GM21825 (cell line): ENCODE measurements around the gene TULP3.

ENCODE experiments used
- ATAC-seq: cut with Tn5 transposase; IDR thresholded peaks from one replicate; pipeline ENCODE4 v1.9.1; 2021; ENCODE audit warnings: mild to moderate bottlenecking, moderate library complexity; ENCODE audit not compliant: unreplicated experiment

Gene TULP3

GRCh38 chr12:2877047-2877952 lies 13.4 kb upstream of the TULP3 start, which contains the start of the genes FOXM1 and RHNO1:
FOXM1 (minus strand) TSS chr12:2877174; CDS start chr12:2874478, 2,696 bp downstream.
RHNO1 (plus strand) TSS chr12:2877223; CDS start chr12:2885367, 8,144 bp downstream.
- ATAC-seq = peak; percentile 72

- ATAC-seq = no peak
Observed at GRCh38 chr12:2877953-2878732, 12.5 kb upstream of the TULP3 start.

- ATAC-seq = no peak
Observed at GRCh38 chr12:2879853-2880252, 10.8 kb upstream of the TULP3 start.

DNA sequence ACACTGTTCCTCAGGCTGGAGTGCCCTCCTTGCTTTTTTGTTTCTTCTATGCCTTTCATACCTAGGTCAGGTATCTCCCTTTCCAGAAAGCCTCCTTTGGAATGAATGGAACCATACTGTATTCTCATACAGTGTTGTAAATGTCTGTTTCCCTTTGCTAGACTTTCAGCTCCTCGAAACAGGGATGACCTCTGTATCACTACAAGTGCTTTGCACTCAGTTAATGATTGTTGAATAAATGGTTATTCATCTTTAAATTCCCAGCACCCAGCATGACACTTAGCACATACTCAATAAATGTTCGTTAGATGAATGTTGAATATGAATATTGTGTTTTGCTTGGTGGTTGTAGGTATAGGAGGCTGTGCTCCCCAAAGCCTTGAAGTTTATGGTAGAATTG lies 5.9 kb upstream of the TULP3 start:
- ATAC-seq = no peak

- ATAC-seq = no peak
Observed at GRCh38 chr12:2886768-2887450, 3.8 kb upstream of the TULP3 start.

GRCh38 chr12:2890001-2890387 lies 697 bp upstream of the TULP3 start:
- ATAC-seq = no peak

DNA sequence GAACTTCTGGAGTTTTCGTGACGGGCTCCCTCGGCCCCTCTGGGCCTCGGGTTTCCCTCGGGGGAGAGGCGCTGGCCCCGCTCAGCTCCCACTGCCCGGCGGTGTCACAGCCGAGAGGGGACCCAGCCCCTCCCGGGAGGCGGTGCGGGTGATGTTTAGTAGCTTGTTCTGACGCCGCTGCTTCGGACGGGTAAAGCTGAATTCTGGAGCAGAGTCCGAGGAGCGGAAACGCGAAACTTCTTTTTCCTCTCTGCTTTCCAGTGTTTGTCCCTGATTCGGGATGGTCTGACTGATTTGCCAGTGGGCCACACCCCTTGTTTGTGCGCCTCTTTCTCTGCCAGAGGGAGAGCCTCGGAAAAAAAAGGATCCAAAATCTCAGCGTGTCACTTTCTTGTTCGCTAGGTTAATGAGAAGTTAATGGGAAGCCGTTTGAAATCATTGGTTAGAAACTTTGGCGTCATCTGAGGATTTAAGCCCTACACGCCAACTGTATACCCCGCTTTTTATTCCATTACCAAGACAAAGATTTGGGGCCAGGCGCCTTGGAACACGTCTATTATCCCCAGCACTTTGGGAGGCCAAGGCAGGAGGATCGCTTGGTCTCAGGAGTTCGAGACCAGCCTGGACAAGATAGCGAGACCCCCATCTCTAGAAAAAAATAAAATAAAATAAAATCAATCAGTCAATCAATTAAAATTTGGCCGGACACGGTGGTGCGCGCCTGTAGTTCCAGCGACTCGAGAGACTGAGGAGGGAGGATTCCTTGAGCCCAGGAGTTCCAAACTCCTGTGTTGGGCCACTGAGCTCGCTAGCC lies 756 bp downstream of the TULP3 start:
- peak; percentile 29 for ATAC-seq

DNA sequence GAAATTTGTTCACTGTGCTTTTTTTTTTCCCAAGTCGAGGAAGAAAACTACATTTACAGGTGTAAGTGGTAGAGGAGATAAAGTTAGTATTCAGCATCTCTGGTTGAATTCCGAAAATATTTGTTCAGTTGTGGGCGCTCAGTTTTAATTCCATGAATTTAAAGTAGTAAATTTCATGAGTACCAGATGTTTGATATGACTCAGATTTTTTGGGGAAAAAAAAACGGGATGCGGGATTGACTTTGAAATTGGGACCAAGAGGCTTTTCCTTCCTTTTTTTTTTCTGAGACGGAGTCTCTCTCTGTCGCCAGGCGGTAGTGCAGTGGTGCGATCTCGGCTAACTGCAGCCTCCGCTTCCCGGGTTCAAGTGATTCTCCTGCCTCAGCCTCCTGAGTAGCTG lies 1.6 kb downstream of the TULP3 start:
- no peak for ATAC-seq

DNA sequence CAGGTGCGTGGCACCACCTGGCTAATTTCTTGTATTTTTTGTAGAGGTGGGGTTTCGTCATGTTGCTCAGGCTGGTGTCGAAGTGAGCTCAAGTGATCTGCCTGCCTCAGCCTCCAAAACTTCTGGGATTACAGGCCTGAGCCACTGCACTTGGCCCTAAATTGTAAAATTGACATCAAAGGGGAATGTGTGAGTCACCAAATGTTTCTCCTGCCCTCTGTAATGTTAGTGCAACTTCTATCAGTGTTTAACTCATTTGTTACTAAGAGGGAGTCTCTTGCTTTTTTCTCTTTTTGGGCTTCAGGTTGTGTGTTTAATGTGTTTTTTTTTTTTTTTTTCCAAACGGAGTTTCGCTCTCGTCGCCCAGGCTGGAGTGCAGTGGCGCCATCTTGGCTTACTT lies 2.3 kb downstream of the TULP3 start:
- no peak for ATAC-seq

DNA sequence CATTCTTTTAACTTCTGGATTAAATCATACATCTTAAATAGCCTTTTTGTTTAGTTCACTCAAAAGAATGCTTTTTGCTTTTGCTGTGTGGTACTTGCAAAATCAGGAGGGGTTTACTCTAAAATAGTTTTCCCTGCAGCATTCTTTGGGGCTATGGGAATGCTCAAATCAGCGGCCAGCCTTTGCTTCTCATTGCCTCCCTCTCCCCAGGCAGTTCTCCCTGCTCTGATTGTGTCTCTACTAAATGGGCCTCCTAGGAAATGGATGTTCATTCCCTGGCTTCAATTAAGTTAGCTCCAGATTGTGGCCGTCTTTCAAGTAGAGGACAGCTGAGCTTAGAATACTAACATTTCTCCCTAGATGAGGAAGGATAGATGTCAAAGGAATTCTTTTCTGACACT lies 4.4 kb downstream of the TULP3 start:
- ATAC-seq = no peak

- no peak for ATAC-seq
Observed at GRCh38 chr12:2895511-2895910, 4.8 kb downstream of the TULP3 start.

DNA sequence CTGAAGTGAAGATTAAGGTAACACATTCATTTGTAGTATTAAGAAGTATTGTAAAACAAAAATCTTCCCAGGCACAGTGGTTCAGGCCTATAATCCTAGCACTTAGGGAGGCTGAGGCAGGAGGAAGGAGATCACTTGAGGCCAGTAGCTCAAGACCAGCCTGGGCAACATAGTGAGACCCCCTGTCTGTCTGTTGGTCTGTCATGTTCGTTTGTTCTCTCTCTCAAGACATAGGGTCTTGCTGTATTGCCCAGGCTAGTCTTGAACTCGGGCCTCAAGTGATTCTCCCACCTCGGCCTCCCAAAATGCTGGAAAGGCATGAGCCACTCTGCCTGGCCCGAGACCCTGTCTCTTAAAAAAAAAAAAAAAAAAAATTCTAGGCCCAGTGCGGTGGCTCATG lies 6.7 kb downstream of the TULP3 start:
- ATAC-seq = no peak

GRCh38 chr12:2900642-2901041 lies 10.0 kb downstream of the TULP3 start:
- ATAC-seq = no peak

DNA sequence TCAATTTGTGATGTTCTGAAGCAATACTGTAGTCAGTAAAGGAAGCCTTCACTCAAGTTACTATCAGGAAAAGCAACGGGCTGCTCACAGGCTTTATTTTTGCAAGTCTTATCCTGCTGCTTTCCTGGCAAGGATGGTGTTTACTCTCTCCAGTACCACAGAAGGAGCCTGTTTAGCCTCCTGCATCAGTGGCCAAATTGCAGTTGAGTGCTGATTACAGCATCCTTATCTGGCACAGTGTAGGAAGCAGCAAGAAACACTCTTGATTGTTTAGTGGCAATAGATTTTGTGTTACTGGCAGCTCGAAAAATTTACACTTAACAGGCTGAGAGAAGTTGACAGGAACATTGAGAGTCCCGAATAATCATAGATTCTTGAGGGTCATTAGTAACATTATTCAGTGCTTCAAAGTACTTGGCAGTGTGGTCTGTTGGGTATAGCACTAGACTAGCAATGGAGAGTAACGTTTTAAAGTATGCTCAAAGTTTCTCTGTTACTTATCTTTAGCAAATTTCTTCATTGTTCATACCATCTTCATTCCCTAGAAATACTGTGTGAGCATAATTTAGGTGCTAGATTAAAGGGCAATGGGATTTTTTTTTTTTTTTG lies 11.7 kb downstream of the TULP3 start:
- ATAC-seq = no peak

DNA sequence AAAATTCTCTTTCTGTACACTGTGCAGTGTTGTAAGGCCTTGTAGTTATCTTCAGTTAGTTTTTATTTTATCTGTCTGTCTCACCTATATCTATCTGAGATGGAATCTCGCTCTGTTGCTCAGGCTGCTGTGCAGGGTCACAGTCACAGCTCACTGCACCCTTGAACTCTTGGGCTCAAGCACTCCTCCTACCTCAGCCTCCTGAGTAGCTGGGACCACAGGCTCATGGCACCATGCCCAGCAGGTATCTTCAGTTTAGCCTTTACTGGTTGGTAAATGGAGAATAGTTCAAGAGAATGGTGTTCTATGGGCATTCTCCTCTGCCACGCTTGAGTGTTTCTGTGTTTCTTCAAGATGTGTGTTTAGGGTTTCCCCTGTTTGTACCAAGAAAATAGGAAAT lies 13.6 kb downstream of the TULP3 start:
- no peak for ATAC-seq

- no peak for ATAC-seq
Observed at GRCh38 chr12:2912216-2912575, 21.5 kb downstream of the TULP3 start.

DNA sequence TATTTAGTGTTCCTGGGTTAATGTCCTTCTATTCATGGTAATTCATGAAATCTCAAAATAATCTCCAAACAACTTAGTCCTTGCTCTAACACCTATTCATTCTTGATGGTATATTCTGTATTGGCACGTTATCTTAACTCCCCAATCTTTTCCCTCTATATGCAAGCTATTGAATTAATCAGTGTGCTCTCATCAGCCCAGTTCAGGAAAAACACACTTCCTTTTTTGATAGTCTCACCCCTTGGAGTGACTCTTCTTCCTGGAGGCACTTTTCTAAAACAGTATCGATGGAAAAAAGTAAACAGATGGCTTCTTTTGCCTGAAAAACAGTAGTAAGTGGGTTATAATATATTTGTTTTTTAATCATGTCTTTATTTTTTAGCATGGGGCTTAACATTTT lies 28.6 kb downstream of the TULP3 start:
- no peak for ATAC-seq

- no peak for ATAC-seq
Observed at GRCh38 chr12:2922329-2922728, 31.6 kb downstream of the TULP3 start.

- no peak for ATAC-seq
Observed at GRCh38 chr12:2923057-2923456, 32.4 kb downstream of the TULP3 start.

DNA sequence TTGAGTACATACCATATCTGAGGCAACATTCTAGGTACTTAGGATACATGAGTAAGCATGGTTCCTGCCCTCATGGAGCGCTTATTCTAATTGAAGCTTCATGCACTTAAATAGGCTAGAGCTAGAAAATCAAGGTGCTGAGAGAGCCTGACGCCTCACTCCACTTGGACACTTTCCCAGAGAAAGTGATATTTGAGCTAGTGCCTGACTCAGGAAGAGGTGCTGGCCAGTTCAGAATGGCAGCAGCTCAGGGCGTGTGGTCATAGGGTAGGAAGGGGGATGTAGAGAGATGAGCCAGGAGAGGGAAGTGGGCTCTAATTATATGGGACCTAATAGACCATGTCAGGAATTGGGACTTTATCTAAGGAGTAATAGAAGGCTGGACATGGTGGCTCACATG lies 33.3 kb downstream of the TULP3 start:
- no peak for ATAC-seq
